DND-41 (cell line): ENCODE data around the gene GRWD1.

Experiments used
- ATAC-seq: fragments of 200-7000 bp; cut with Tn5 transposase; 3 replicates; pipeline ENCODE4 v1.9.1; 2021; ENCODE audit warnings: low read depth; ENCODE audit not compliant: insufficient read depth
- DNase-seq: peaks from one replicate; pipeline ENCODE4 v3.0.0-alpha.2; 2020
- H2AFZ ChIP-seq: 2 replicates; pipeline ENCODE4 v1.6.0; 2012; ENCODE audit warnings: low read depth, low read length
- H3K27ac ChIP-seq: 2 replicates; pipeline ENCODE4 v1.5.1; 2012; ENCODE audit warnings: low read length, inconsistent platforms
- H3K27me3 ChIP-seq: fragments of 200-600 bp; sonication (generic); 2 replicates; pipeline ENCODE4 v1.6.0; 2012; ENCODE audit warnings: low read length, mild to moderate bottlenecking, inconsistent platforms; ENCODE audit not compliant: insufficient read depth, poor library complexity
- H3K36me3 ChIP-seq: 2 replicates; pipeline ENCODE4 v1.5.1; 2012; ENCODE audit warnings: low read length, inconsistent platforms; ENCODE audit not compliant: insufficient read depth
- H3K4me1 ChIP-seq: 2 replicates; pipeline ENCODE4 v1.5.1; 2012; ENCODE audit warnings: mild to moderate bottlenecking, low read length; ENCODE audit not compliant: insufficient read depth
- H3K4me2 ChIP-seq: 2 replicates; pipeline ENCODE4 v1.6.0; 2012; ENCODE audit warnings: mild to moderate bottlenecking, moderate library complexity, low read length, inconsistent platforms; ENCODE audit not compliant: insufficient read depth
- H3K4me3 ChIP-seq, 2 experiments: fragments of 200-600 bp in 1 of 2; shearing (Covaris generic) in 1 of 2; 2 replicates each; pipeline ENCODE4 v1.5.1; 2012 to 2016; ENCODE audit warnings: inconsistent platforms in 2 of 2, low read length in 2 of 2, mild to moderate bottlenecking in 2 of 2, low read depth in 1 of 2, moderate library complexity in 1 of 2
- H3K79me2 ChIP-seq: 2 replicates; pipeline ENCODE4 v1.6.0; 2012; ENCODE audit warnings: low read length, inconsistent platforms; ENCODE audit not compliant: insufficient read depth
- H3K9ac ChIP-seq: 2 replicates; pipeline ENCODE4 v1.6.0; 2012; ENCODE audit warnings: low read depth, mild to moderate bottlenecking, inconsistent platforms, low read length, moderate library complexity
- H3K9me3 ChIP-seq: 2 replicates; pipeline ENCODE4 v1.5.1; 2012; ENCODE audit warnings: low read length, moderate library complexity, mild to moderate bottlenecking, inconsistent platforms; ENCODE audit not compliant: insufficient read depth, severe bottlenecking
- H4K20me1 ChIP-seq: 2 replicates; pipeline ENCODE4 v1.6.0; 2012; ENCODE audit warnings: low read length; ENCODE audit not compliant: insufficient read depth
- EZH2 ChIP-seq: IDR thresholded peaks from 3 replicates; pipeline ENCODE4 v1.6.1; 2012; ENCODE audit warnings: borderline replicate concordance, low read depth, mild to moderate bottlenecking, moderate library complexity, low read length, inconsistent platforms; ENCODE audit not compliant: severe bottlenecking
- TF ChIP-seq, protein P1 (sequence below): IDR thresholded peaks from 2 replicates; pipeline ENCODE4 v1.5.1; 2012; ENCODE audit warnings: borderline replicate concordance, low read length, moderate library complexity, mild to moderate bottlenecking; ENCODE audit not compliant: poor library complexity, severe bottlenecking; ENCODE audit errors: extremely low read depth

The GRWD1 gene

DNA sequence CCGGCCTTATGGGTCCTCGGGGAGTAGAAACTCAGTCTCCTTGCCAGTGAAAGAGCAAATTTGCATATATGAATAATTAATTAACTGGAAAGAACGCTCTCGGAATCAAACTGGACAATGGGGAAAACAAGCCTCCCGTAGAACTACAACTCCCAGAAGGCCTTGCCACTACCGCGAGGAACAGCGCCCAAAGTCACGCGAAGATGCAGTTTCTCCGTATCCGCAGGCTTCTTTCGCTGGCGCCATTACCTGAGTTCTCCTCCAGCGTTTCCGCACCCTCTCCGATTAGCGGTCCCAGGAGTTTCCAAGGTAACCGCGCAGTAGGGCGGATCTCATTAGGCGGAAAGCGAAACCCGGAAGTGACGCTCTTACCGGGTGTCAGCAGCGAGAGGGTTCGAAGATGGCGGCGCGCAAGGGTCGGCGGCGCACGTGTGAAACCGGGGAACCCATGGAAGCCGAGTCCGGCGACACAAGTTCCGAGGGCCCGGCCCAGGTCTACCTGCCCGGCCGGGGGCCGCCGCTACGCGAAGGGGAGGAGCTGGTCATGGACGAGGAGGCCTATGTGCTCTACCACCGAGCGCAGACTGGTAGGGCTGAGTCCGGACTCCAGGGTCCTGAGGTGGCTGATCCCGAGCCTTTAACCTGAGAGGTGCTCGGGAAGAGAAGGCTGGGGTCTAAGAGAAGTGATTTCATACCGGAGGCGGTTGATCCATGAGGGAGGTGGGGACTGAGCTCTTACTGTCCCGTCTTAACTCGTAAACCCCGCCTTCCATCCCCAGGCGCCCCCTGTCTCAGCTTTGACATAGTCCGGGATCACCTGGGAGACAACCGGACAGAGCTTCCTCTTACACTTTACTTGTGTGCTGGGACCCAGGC, at the start of gene GRWD1:
Gene GRWD1, plus strand, starts transcription at position 378 of the 876 bp plus-strand sequence. Its CDS starts 23 bp downstream, at position 401.
- Histone ChIP-seq H3K27ac (peak within 1 kb of the TSS; percentile 81), H3K9ac (peak within 1 kb of the TSS; percentile 85), H3K4me3 (peak within 1 kb of the TSS; percentile 91 to 95), H3K4me1 (peaks cover 31% of the 10 kb centered on the region), H4K20me1 (peaks cover 8% of the 10 kb centered on the region), H3K4me2 (peak within 1 kb of the TSS; percentile 93), H2AFZ (peak within 1 kb of the TSS; percentile 86), H3K36me3 (peaks cover 47% of the 10 kb centered on the region), H3K9me3 (no peaks in the 10 kb centered on the region), H3K79me2 (peaks cover 51% of the 10 kb centered on the region), H3K27me3 (no peaks in the 10 kb centered on the region)
- ATAC-seq (peak; percentile 96), DNase-seq (peak; percentile 98)
- no peak for TF ChIP-seq EZH2
- TF ChIP-seq, protein P1, sequence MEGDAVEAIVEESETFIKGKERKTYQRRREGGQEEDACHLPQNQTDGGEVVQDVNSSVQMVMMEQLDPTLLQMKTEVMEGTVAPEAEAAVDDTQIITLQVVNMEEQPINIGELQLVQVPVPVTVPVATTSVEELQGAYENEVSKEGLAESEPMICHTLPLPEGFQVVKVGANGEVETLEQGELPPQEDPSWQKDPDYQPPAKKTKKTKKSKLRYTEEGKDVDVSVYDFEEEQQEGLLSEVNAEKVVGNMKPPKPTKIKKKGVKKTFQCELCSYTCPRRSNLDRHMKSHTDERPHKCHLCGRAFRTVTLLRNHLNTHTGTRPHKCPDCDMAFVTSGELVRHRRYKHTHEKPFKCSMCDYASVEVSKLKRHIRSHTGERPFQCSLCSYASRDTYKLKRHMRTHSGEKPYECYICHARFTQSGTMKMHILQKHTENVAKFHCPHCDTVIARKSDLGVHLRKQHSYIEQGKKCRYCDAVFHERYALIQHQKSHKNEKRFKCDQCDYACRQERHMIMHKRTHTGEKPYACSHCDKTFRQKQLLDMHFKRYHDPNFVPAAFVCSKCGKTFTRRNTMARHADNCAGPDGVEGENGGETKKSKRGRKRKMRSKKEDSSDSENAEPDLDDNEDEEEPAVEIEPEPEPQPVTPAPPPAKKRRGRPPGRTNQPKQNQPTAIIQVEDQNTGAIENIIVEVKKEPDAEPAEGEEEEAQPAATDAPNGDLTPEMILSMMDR: no peak

DNA sequence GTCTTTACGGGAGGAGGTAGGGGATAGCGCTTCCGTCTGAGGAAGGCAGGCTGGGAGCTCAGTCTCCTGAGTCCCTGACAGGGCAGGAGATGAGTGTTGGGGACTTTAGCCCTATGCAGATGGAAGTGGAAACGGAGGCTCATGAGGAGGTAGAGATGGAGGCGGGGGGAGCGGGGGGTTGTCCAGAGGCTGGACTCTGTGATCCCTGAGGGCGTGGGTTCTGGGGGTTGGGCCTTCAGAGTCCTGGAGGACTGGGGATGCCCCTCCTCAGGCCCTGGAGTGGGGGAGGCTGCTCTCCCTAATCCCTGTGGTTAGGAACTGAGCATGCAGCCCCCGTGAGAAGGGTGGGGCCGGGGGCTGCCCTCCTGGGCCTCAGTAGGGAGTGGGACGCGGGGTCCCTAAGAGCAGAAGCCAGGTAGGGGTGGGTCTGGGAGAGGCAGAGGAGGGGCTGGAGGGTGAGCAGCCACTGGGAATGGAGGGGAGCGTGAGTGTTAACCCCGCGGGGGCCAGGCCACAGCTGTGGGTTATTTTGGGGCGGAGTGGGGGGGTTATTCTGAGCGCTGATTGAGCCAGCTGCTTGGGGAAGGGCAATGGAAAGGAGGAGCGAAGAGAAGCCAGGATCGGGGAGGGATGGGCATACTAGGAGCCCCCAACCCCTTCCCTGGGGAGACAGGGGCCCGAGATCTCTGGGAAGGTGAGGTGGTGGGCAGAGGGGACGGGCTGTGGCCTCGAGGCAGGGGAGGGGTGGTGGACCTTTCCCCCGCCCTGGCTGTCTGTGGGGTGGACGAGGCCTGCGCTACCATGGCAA, 49.6 kb upstream of the GRWD1 start:
- H4K20me1 ChIP-seq: no peaks in the 10 kb centered on the region
- no peaks in the 10 kb centered on the region; the same call in 1 of the 2 replicates for H3K36me3 ChIP-seq
- H3K4me2 ChIP-seq: no peak overlapping the region
- H3K79me2 ChIP-seq: peaks cover 2% of the 10 kb centered on the region
- H3K4me3 ChIP-seq: no peak overlapping the region
- H3K9me3 ChIP-seq: no peaks in the 10 kb centered on the region
- peaks cover 45% of the 10 kb centered on the region for H3K27me3 ChIP-seq
- H3K9ac ChIP-seq: no peak overlapping the region
- peaks cover 9% of the 10 kb centered on the region for H3K4me1 ChIP-seq
- DNase-seq: no peak
- TF ChIP-seq EZH2: no peak
- TF ChIP-seq, protein P1: no peak
- ATAC-seq: no peak
- no peak overlapping the region for H3K27ac ChIP-seq
- H2AFZ ChIP-seq: no peak overlapping the region

DNA sequence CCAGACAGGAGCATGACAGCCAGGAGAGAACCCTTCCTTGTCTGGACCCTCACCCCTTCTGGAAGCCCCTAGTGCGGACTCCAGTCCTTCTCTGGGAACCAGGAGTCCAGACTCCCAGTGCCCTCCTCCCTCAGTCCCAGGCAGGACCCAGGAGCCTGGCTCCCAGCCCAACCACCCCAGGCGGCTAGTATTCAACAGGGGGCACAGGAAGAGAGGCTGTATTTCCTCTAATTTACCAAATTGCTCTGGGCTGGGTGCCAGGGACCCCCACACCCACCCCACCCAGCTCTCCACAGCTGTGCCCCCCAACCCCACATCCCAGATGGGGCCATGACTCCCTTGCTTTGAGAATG, 49.0 kb upstream of the GRWD1 start:
- peaks cover 45% of the 10 kb centered on the region for H3K27me3 ChIP-seq
- no peak for TF ChIP-seq EZH2
- TF ChIP-seq, protein P1: no peak
- H3K4me3 ChIP-seq: no peak overlapping the region
- no peak overlapping the region for H3K27ac ChIP-seq
- no peak for DNase-seq
- no peak overlapping the region for H3K4me2 ChIP-seq
- ATAC-seq: no peak
- no peaks in the 10 kb centered on the region for H3K9me3 ChIP-seq
- H3K9ac ChIP-seq: no peak overlapping the region
- H2AFZ ChIP-seq: no peak overlapping the region
- no peaks in the 10 kb centered on the region for H3K36me3 ChIP-seq
- H4K20me1 ChIP-seq: no peaks in the 10 kb centered on the region
- peaks cover 5% of the 10 kb centered on the region for H3K4me1 ChIP-seq
- no peaks in the 10 kb centered on the region for H3K79me2 ChIP-seq
